Mucosa of descending colon (tissue), 3 donors: ENCODE data around the gene CENPX. TPM values are rescaled to one million over a fixed set of nuclear protein-coding genes. Genes with fewer than 3 reads are reported as not detected.

Experiments used
- ATAC-seq: fragments of 200-7000 bp; cut with Tn5 transposase; one replicate; pipeline ENCODE4 v1.9.1; 2020; ENCODE audit warnings: mild to moderate bottlenecking, moderate library complexity
- DNase-seq, 3 donors: peaks; one replicate each; pipeline ENCODE4 v3.0.0-alpha.2; 2020
- H3K36me3 ChIP-seq: fragments of 200-600 bp; one replicate; pipeline ENCODE4 v1.8.0; 2021; ENCODE audit warnings: low read depth, mild to moderate bottlenecking
- H3K4me1 ChIP-seq: fragments of 200-600 bp; one replicate; pipeline ENCODE4 v1.8.0; 2021; ENCODE audit warnings: low read depth, mild to moderate bottlenecking
- H3K4me3 ChIP-seq: fragments of 200-600 bp; one replicate; pipeline ENCODE4 v1.8.0; 2021; ENCODE audit warnings: mild to moderate bottlenecking
- H3K9me3 ChIP-seq: fragments of 200-600 bp; one replicate; pipeline ENCODE4 v1.8.0; 2021; ENCODE audit warnings: mild to moderate bottlenecking
- intact Hi-C, 2 donors: fragments of 100-400 bp; cut with DNase I in 1 of 2; cut with micrococcal nuclease in 1 of 2; formaldehyde crosslinking; loops; one replicate each; pipeline versions ENCODE4 v1.11.0 to v1.11.1; 2022; cut with DNase I, micrococcal nuclease
- total RNA-seq, 3 donors: library from RNA; stranded (reverse); fragmentation: NEBNext Ultra II Directional in 2 of 3; extraction: Animal tissue kit (Norgen Biotek cat#: 25700) in 2 of 3; gene quantifications; one replicate each; pipeline versions ENCODE4 v1.2.1 to v1.2.4, GENCODE V29; 2021 to 2023
- TF ChIP-seq, protein P1 (sequence below): fragments of 200-600 bp; IDR thresholded peaks from one replicate; pipeline ENCODE4 v1.8.0; 2022; ENCODE audit warnings: antibody characterized with exemption, mild to moderate bottlenecking
- donor health status: DM: no; HTN: no; CAD: no; lungs with moderate emphysema.
- donor health status: DM: no; HTN: no; CAD: no.
- donor health status: DM: no; HTN: yes; CAD: no.

Gene CENPX
- total RNA-seq, 3 donors from 2014 or later, result 76.3 to 114 (median 81.3) TPM

DNA sequence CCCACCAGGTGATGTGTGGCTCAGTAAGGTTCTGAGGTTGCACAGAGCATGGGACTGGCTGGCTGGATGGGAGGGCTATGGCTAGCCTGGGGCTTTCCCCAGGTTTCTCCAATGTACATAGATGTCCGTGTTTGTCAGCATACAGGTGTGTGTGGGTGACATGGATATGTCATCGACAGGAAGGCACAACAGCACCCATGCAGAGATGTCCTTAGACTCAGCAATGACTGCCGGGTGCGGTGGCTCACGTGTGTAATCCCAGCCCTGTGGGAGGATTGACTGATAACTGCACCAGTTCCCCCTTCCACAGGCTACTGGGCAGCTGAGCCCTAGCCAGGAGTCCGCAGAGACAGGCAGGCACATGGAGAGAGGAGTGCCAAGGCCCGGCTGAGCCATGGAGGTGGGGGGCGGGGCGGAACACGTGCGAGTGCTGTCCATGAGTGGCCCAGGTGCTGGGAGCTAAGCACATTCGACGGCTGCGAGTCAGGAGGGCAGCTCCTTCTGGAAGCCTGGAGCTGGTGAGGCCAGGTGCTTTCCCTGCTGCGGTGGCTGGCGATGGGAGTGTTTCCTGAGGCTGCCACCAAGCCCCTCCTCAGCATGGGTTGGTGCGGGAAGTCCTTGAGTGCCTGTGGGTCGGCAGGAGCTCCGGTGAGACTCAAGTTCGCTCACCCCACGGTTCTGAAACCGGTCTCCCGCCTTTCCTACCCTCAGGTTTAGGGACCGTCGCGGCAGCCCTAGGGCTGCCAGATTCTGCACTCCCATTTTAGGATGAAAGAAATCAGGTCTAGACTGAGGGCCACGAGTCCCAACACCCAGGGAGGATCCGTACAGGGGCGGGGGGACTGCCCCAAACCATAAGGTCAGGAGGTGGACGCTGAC is 46.1 kb downstream of the CENPX start:
- Histone ChIP-seq H3K4me1 (no peaks in the 10 kb centered on the region), H3K36me3 (no peaks in the 10 kb centered on the region), H3K4me3 (peak overlapping the region; percentile 55), H3K9me3 (no peaks in the 10 kb centered on the region)
- DNase-seq (peak; percentile 55 to 74 (median 67)), ATAC-seq (peak; percentile 32)
- TF ChIP-seq, protein P1, sequence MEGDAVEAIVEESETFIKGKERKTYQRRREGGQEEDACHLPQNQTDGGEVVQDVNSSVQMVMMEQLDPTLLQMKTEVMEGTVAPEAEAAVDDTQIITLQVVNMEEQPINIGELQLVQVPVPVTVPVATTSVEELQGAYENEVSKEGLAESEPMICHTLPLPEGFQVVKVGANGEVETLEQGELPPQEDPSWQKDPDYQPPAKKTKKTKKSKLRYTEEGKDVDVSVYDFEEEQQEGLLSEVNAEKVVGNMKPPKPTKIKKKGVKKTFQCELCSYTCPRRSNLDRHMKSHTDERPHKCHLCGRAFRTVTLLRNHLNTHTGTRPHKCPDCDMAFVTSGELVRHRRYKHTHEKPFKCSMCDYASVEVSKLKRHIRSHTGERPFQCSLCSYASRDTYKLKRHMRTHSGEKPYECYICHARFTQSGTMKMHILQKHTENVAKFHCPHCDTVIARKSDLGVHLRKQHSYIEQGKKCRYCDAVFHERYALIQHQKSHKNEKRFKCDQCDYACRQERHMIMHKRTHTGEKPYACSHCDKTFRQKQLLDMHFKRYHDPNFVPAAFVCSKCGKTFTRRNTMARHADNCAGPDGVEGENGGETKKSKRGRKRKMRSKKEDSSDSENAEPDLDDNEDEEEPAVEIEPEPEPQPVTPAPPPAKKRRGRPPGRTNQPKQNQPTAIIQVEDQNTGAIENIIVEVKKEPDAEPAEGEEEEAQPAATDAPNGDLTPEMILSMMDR, result no peak
- intact Hi-C loops, result no loop called here

- DNase-seq (no peak), ATAC-seq (no peak)
- intact Hi-C loops, result no loop called here
- peaks cover under 1% of the 10 kb centered on the region for H3K4me1 ChIP-seq
- no peaks in the 10 kb centered on the region for H3K36me3 ChIP-seq
- no peaks in the 10 kb centered on the region for H3K9me3 ChIP-seq
- TF ChIP-seq, protein P1, result no peak
- no peak overlapping the region for H3K4me3 ChIP-seq
Observed at GRCh38 chr17:81973432-81973831, 49.2 kb downstream of the CENPX start.

DNA sequence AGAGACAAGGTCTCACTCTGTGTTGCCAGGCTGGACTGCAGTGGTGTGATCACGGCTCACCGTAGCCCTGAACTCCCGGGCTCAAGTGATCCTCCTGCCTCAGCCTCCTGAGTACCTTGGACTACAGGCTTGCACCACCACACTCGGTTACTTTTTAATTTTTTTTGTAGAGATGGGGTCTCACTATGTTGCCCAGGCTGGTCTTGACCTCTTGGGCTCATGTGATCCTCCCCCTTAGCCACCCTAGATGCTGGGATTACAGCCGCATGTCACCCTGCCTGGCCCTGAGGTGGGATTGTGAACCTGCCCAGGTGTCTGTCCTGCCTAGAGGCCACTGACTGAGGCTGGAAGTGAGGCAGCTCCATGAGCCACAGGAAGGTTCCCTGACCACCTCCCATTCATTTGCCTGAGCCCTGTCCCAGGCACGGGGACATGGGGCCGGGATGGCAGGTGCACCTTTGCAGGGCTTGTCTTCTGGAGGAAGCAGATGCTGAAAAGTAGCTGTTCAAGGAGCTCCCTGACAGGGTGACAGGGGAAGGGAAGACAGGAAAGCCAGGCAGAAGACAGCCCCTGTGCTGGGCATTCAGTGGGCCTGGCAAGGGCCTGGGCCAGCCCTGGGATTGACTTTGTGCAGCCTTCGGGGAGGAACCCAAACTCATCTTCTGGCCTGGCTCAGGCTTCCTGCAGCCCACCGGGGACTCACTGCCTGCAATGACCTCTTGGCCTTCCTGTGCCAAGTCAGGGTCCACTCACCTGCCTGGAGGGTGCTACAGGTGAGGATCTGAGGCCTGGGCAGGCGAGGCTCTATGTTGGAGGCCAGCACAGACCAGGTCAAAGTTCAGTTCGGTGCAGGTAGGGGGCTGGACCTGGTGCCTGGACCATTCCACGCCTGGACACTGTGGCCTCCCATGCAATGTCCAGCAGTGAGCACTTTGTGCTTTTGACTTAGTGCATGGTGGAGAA is 53.5 kb downstream of the CENPX start:
- Histone ChIP-seq H3K36me3 (no peaks in the 10 kb centered on the region), H3K9me3 (no peaks in the 10 kb centered on the region), H3K4me3 (no peak overlapping the region), H3K4me1 (peaks cover 15% of the 10 kb centered on the region)
- TF ChIP-seq, protein P1, result no peak
- no peak for ATAC-seq
- intact Hi-C loops, result no loop called here
- no peak for DNase-seq

Other genes starting within 250 kb of the CENPX start
- under 1 TPM; 0.22 to 0.98 (median 0.43) TPM for gene GCGR, start 218.7 kb downstream of the CENPX start, total RNA-seq
- gene MCRIP1, start 189.6 kb downstream of the CENPX start, total RNA-seq, result 10 to 100 TPM; 21.2 to 80.2 (median 38.7) TPM
- gene PPP1R27, start 187.8 kb downstream of the CENPX start, total RNA-seq, result under 1 TPM in 2 of 3 donors, not detected in 1; 0.52 to 0.84 TPM
- gene P4HB, start 162.3 kb downstream of the CENPX start, total RNA-seq, result 100 to 1,000 TPM; 354 to 727 (median 491) TPM
- 100 to 1,000 TPM; 326 to 473 (median 442) TPM for gene ARHGDIA, start 151.5 kb downstream of the CENPX start, total RNA-seq
- 10 to 100 TPM; 38.1 to 88.7 (median 43.3) TPM for gene ALYREF, start 131.3 kb downstream of the CENPX start, total RNA-seq
- gene ANAPC11, start 131.2 kb downstream of the CENPX start, total RNA-seq, result 10 to 100 TPM; 78.2 to 97.1 (median 81.3) TPM
- gene NPB, start 120.6 kb downstream of the CENPX start, total RNA-seq, result under 1 TPM; 0.12 to 0.51 (median 0.26) TPM
- 10 to 100 TPM; 36.0 to 59.4 (median 58.3) TPM for gene PCYT2, start 111.5 kb downstream of the CENPX start, total RNA-seq
- 10 to 100 TPM; 50.1 to 83.5 (median 73.7) TPM for gene SIRT7, start 104.7 kb downstream of the CENPX start, total RNA-seq
- 10 to 100 TPM; 17.4 to 34.0 (median 21.1) TPM for gene MAFG, start 95.1 kb downstream of the CENPX start, total RNA-seq
- gene PYCR1, start 85.6 kb downstream of the CENPX start, total RNA-seq, result 10 to 100 TPM; 14.7 to 35.0 (median 28.2) TPM
- under 1 TPM in 1 of 3 donors, not detected in 2; 0.13 TPM for gene MYADML2, start 75.6 kb downstream of the CENPX start, total RNA-seq
- gene NOTUM, start 61.7 kb downstream of the CENPX start, total RNA-seq, result under 1 TPM in 1 of 3 donors, not detected in 2; 0.13 TPM
- 10 to 100 TPM; 33.1 to 35.2 (median 34.5) TPM for gene ASPSCR1, start 45.2 kb downstream of the CENPX start, total RNA-seq
- gene LRRC45, start 427 bp upstream of the CENPX start, total RNA-seq, result 10 to 100 TPM; 18.9 to 20.0 (median 19.8) TPM
- gene RAC3, start 8.8 kb upstream of the CENPX start, total RNA-seq, result 1 to 10 TPM; 3.4 to 6.2 (median 4.2) TPM
- gene DCXR, start 14.8 kb upstream of the CENPX start, total RNA-seq, result 100 to 1,000 TPM in 2 of 3 donors, 10 to 100 TPM in 1; 84.9 to 151 (median 124) TPM
- 10 to 100 TPM; 30.7 to 37.9 (median 30.9) TPM for gene RFNG, start 28.9 kb upstream of the CENPX start, total RNA-seq
- gene GPS1, start 29.0 kb upstream of the CENPX start, total RNA-seq, result 10 to 100 TPM; 73.6 to 81.6 (median 80.4) TPM
- gene DUS1L, start 42.9 kb upstream of the CENPX start, total RNA-seq, result 100 to 1,000 TPM in 2 of 3 donors, 10 to 100 TPM in 1; 99.8 to 143 (median 138) TPM
- 100 to 1,000 TPM in 2 of 3 donors, 10 to 100 TPM in 1; 87.2 to 115 (median 102) TPM for gene FASN, start 75.4 kb upstream of the CENPX start, total RNA-seq
- gene CCDC57, start 190.0 kb upstream of the CENPX start, total RNA-seq, result 10 to 100 TPM; 41.3 to 46.3 (median 45.4) TPM
- 100 to 1,000 TPM in 2 of 3 donors, 10 to 100 TPM in 1; 41.0 to 150 (median 104) TPM for gene SLC16A3, start 206.2 kb upstream of the CENPX start, total RNA-seq